Pancreas (tissue), 10 donors: ENCODE data around the gene PYGM. TPM values are rescaled to one million over a fixed set of nuclear protein-coding genes. Genes with fewer than 3 reads are reported as not detected.

Source experiments
- ATAC-seq, 4 donors: fragments of 200-7000 bp; cut with Tn5 transposase; one replicate each; pipeline versions ENCODE4 v1.8.0 to v1.9.1; 2020; ENCODE audit warnings: mild to moderate bottlenecking in 4 of 4, moderate library complexity in 4 of 4
- DNase-seq, 6 donors: peaks; one replicate each; pipeline ENCODE4 v3.0.0-alpha.2; 2020
- FAIRE-seq: peaks from 2 replicates; lab custom pipeline; 2012; peaks lifted over from hg19 to GRCh38; lab: Jason Lieb, UNC
- H3K27ac ChIP-seq, 4 donors: fragments of 200-600 bp; sonication (generic); 1 replicate in 3 of 4; 2 replicates in 1 of 4; pipeline versions ENCODE4 v1.5.0 to v1.8.0; 2020
- H3K27me3 ChIP-seq, 4 donors: fragments of 200-600 bp; one replicate each; pipeline ENCODE4 v1.8.0; 2021
- H3K36me3 ChIP-seq, 3 donors: fragments of 200-600 bp; sonication (generic) in 1 of 3; one replicate each; pipeline versions ENCODE4 v1.5.0 to v1.8.0; 2020 to 2021
- H3K4me1 ChIP-seq, 3 donors: fragments of 200-600 bp; one replicate each; pipeline ENCODE4 v1.8.0; 2021
- H3K4me3 ChIP-seq, 4 donors: fragments of 200-600 bp; sonication (generic) in 2 of 4; one replicate each; pipeline versions ENCODE4 v1.5.0 to v1.8.0; 2020 to 2021
- H3K9me3 ChIP-seq, 4 donors: fragments of 200-600 bp; one replicate each; pipeline ENCODE4 v1.8.0; 2021
- CTCF ChIP-seq, 4 donors: fragments of 200-600 bp; sonication (generic) in 3 of 4; IDR thresholded peaks; one replicate each; pipeline versions ENCODE4 v1.5.0 to v1.8.0; 2021; ENCODE audit warnings: antibody characterized with exemption in 4 of 4
- WGBS, 2 donors: extraction: QIAGEN DNeasy Blood & Tissue Kit; methylation state at CpG; one replicate each; pipeline ENCODE4 v1.1.7; 2013; 5-methylcytosine and 5-hydroxymethylcytosine counted together
- intact Hi-C, 3 donors: fragments of 100-400 bp; cut with DNase I; formaldehyde crosslinking; loops; one replicate each; pipeline versions ENCODE4 v1.11.1 to v1.14.2; 2022
- polyA plus RNA-seq, 2 donors: library from polyadenylated mRNA; stranded (reverse); fragments of 200-250 nt; gene quantifications; one replicate each; pipeline ENCODE4 v1.2.3, GENCODE V29; 2013
- total RNA-seq, 6 donors: library from RNA; stranded (reverse); fragmentation: NEBNext Ultra II Directional in 4 of 6; extraction: Animal tissue kit (Norgen Biotek cat#: 25700) in 4 of 6; gene quantifications; one replicate each; pipeline versions ENCODE4 v1.2.1 to v1.2.4, GENCODE V29; 2021 to 2023
- donor health status: healthy with polysubstance abuse.
- donor health status: DM: no; HTN: no; CAD: no; lungs with moderate emphysema.
- donor health status: DM: no; HTN: no; CAD: no.
- donor health status: control.
- donor health status: control.
- donor health status: Bipolar disorder and iron deficiency.
- donor health status: DM: yes; HTN: yes; CAD: no.
- donor health status: DM: no; HTN: no; CAD: no.
- donor health status: DM: no; HTN: no; CAD: no.
- donor health status: DM: yes; HTN: yes; CAD: no.

PYGM gene
- total and polyA plus RNA-seq, 8 donors = 0.19 to 1.3 (median 0.47) TPM

GRCh38 chr11:64742889-64743590 is 16.7 kb downstream of the PYGM start:
- intact Hi-C loops = no loop called here
- no peaks in the 10 kb centered on the region for H3K9me3 ChIP-seq
- DNase-seq (peak; percentile 56 to 94 (median 77)), ATAC-seq (peak; percentile 79 to 86 (median 84)), FAIRE-seq (no peak)
- peaks cover 0 to 16% (median 3%) of the 10 kb centered on the region in 4 donors for H3K27me3 ChIP-seq
- WGBS, 2 donors = 1% methylated on average over 53 to 58 of the region's 58 CpGs
- peak; percentile 83 to 92 (median 90) for TF ChIP-seq CTCF (IDR thresholded peaks at IDR 0.05)
- peak overlapping the region; percentile 25 to 61 (median 29) for H3K4me3 ChIP-seq
- peaks cover 9 to 30% (median 26%) of the 10 kb centered on the region in 3 donors for H3K4me1 ChIP-seq
- H3K36me3 ChIP-seq = no peaks in the 10 kb centered on the region
- peak overlapping the region in 2 of 4 donors; percentile 18 to 33 for H3K27ac ChIP-seq

- Histone ChIP-seq H3K4me3 (peak overlapping the region; percentile 25 to 61 (median 29)), H3K4me1 (peaks cover 9 to 30% (median 26%) of the 10 kb centered on the region in 3 donors), H3K27me3 (peaks cover 0 to 16% (median 3%) of the 10 kb centered on the region in 4 donors), H3K36me3 (no peaks in the 10 kb centered on the region), H3K9me3 (no peaks in the 10 kb centered on the region), H3K27ac (no peak overlapping the region)
- 4 to 7% methylated on average over 49 to 54 of the region's 54 CpGs for whole genome bisulfite sequencing, 2 donors
- no peak for TF ChIP-seq CTCF (IDR thresholded peaks at IDR 0.05)
- peak; percentile 7 to 13 (median 8) for ATAC-seq
- no peak for FAIRE-seq
- intact Hi-C loops = no loop called here
- peak in 1 of 6 donors; percentile 68 for DNase-seq
Measured at GRCh38 chr11:64742087-64742888, 17.5 kb downstream of the PYGM start.

GRCh38 chr11:64741375-64742086 is 18.2 kb downstream of the PYGM start:
- Histone ChIP-seq H3K4me1 (peaks cover 9 to 30% (median 26%) of the 10 kb centered on the region in 3 donors), H3K27ac (no peak overlapping the region), H3K9me3 (no peaks in the 10 kb centered on the region), H3K36me3 (no peaks in the 10 kb centered on the region), H3K4me3 (peak overlapping the region in 2 of 4 donors; percentile 32 to 61), H3K27me3 (peaks cover 0 to 16% (median 3%) of the 10 kb centered on the region in 4 donors)
- ATAC-seq (no peak), FAIRE-seq (no peak), DNase-seq (peak in 1 of 6 donors; percentile 43)
- WGBS, 2 donors = 44 to 47% methylated on average over 24 of the region's 24 CpGs
- intact Hi-C loops = no loop called here
- no peak for TF ChIP-seq CTCF (IDR thresholded peaks at IDR 0.05)

GRCh38 chr11:64739871-64740270 is 19.9 kb downstream of the PYGM start:
- FAIRE-seq (no peak), DNase-seq (peak in 1 of 6 donors; percentile 24), ATAC-seq (no peak)
- H3K4me3 ChIP-seq = no peak overlapping the region
- no peak overlapping the region for H3K27ac ChIP-seq
- 74 to 77% methylated on average over 12 of the region's 12 CpGs for WGBS, 2 donors
- intact Hi-C loops = no loop called here
- peaks cover 0 to 16% (median 3%) of the 10 kb centered on the region in 4 donors for H3K27me3 ChIP-seq
- H3K4me1 ChIP-seq = peaks cover 9 to 21% (median 17%) of the 10 kb centered on the region in 3 donors
- H3K9me3 ChIP-seq = no peaks in the 10 kb centered on the region
- TF ChIP-seq CTCF (IDR thresholded peaks at IDR 0.05) = no peak
- H3K36me3 ChIP-seq = no peaks in the 10 kb centered on the region
